GM12878 (cell line): ENCODE measurements around the gene OR2S2. TPM values are rescaled to one million over a fixed set of nuclear protein-coding genes. Genes with fewer than 3 reads are reported as not detected.

Source experiments
- ATAC-seq: fragments of 200-7000 bp; cut with Tn5 transposase; 3 replicates; pipeline ENCODE4 v1.9.1; 2020; ENCODE audit warnings: mild to moderate bottlenecking, moderate library complexity
- BruUV-seq: library from RNA; stranded (reverse); fragments of 400-500 nt; replicated peaks from 2 replicates; lab custom pipeline; 2021; lab: Mats Ljungman, UMichigan
- CTCF ChIA-PET: fragments of 300-600 bp; sonication (Branson Sonifier 250); formaldehyde crosslinking; extraction: SDS; loops from one replicate; lab custom pipeline; 2021; ENCODE audit warnings: inconsistent platforms; lab: Yijun Ruan, JAX
- POLR2A ChIA-PET: fragments of 350-600 bp; formaldehyde crosslinking; extraction: SDS; loops from one replicate; lab custom pipeline; 2021; ENCODE audit warnings: inconsistent platforms; lab: Charles Lee
- RAD21 ChIA-PET: fragments of 300-600 bp; sonication (Branson Sonifier 250); formaldehyde crosslinking; loops from one replicate; lab custom pipeline; 2023; ENCODE audit warnings: antibody characterized with exemption; ENCODE audit not compliant: unreplicated experiment; lab: Charles Lee
- SMC1A ChIA-PET: fragments of 300-600 bp; sonication (Branson Sonifier 250); formaldehyde crosslinking; loops from one replicate; lab custom pipeline; 2023; ENCODE audit not compliant: unreplicated experiment, uncharacterized antibody; lab: Charles Lee
- DNase-seq: peaks from one replicate; pipeline ENCODE4 v3.0.0-alpha.2; 2011; ENCODE audit warnings: low read depth, low spot score
- FAIRE-seq: peaks from 3 replicates; lab custom pipeline; 2011; peaks lifted over from hg19 to GRCh38; lab: Jason Lieb, UNC
- H2AFZ ChIP-seq: 2 replicates; pipeline ENCODE4 v1.6.0; 2011; ENCODE audit warnings: low read depth, low read length, control low read depth; ENCODE audit not compliant: control insufficient read depth
- H3K27ac ChIP-seq: 2 replicates; pipeline ENCODE4 v1.5.1; 2011; ENCODE audit warnings: control low read depth; ENCODE audit not compliant: control insufficient read depth, insufficient read depth
- H3K27me3 ChIP-seq, 2 experiments: replicated peaks in 1 of 2; 2 replicates each; pipeline versions ENCODE4 v1.6.0 to v1.6.1; 2011; ENCODE audit warnings: low read length in 1 of 2; ENCODE audit not compliant: control insufficient read depth in 2 of 2, insufficient read depth in 2 of 2
- H3K36me3 ChIP-seq, 2 experiments: 2 replicates each; pipeline ENCODE4 v1.5.1; 2011; ENCODE audit warnings: low read length in 1 of 2; ENCODE audit not compliant: control insufficient read depth in 2 of 2, insufficient read depth in 2 of 2
- H3K4me1 ChIP-seq: 2 replicates; pipeline ENCODE4 v1.6.1; 2011; ENCODE audit warnings: mild to moderate bottlenecking, low read length, moderate library complexity, mixed read lengths; ENCODE audit not compliant: control insufficient read depth, insufficient read depth
- H3K4me2 ChIP-seq: 2 replicates; pipeline ENCODE4 v1.6.0; 2011; ENCODE audit warnings: control low read depth; ENCODE audit not compliant: control insufficient read depth, insufficient read depth
- H3K4me3 ChIP-seq: fragments of 200-600 bp; sonication (generic); 2 replicates; pipeline ENCODE4 v1.5.1; 2016
- H3K79me2 ChIP-seq: 2 replicates; pipeline ENCODE4 v1.6.0; 2011; ENCODE audit warnings: low read length; ENCODE audit not compliant: control insufficient read depth, insufficient read depth
- H3K9ac ChIP-seq: 2 replicates; pipeline ENCODE4 v1.8.0; 2011; ENCODE audit warnings: low read length, control low read depth, mixed read lengths; ENCODE audit not compliant: control insufficient read depth, insufficient read depth
- H3K9me3 ChIP-seq: replicated peaks from 3 replicates; pipeline ENCODE4 v1.5.1; 2011; ENCODE audit warnings: mild to moderate bottlenecking, low read length; ENCODE audit not compliant: control insufficient read depth, insufficient read depth
- H4K20me1 ChIP-seq: 2 replicates; pipeline ENCODE4 v1.6.0; 2011; ENCODE audit not compliant: control insufficient read depth, insufficient read depth
- BACH1 ChIP-seq: fragments of 450-650 bp; IDR thresholded peaks from 2 replicates; pipeline ENCODE4 v1.6.1; 2017; ENCODE audit warnings: mild to moderate bottlenecking, borderline replicate concordance
- BHLHE40 ChIP-seq, 2 experiments: fragments of 450-650 bp in 1 of 2; IDR thresholded peaks; 2 replicates each; pipeline ENCODE4 v1.6.1; 2011 to 2017; ENCODE audit warnings: low read depth in 2 of 2, borderline replicate concordance in 1 of 2, improper control_type of control experiment in 1 of 2, low read length in 1 of 2, mild to moderate bottlenecking in 1 of 2
- BRCA1 ChIP-seq: IDR thresholded peaks from 2 replicates; pipeline ENCODE4 v1.6.1; 2011; ENCODE audit warnings: low read depth, low read length, improper control_type of control experiment
- ELK1 ChIP-seq: IDR thresholded peaks from 2 replicates; pipeline ENCODE4 v1.6.1; 2012; ENCODE audit warnings: low read depth, low read length, improper control_type of control experiment
- HDAC6 ChIP-seq: fragments of 200-600 bp; sonication (generic); IDR thresholded peaks from one replicate; pipeline ENCODE4 v1.8.0; 2017; ENCODE audit warnings: antibody characterized with exemption; ENCODE audit not compliant: unreplicated experiment
- IRF4 ChIP-seq: IDR thresholded peaks from 2 replicates; pipeline ENCODE4 v1.6.1; 2011; ENCODE audit warnings: low read depth, low read length
- KAT2A ChIP-seq: conservative IDR thresholded peaks from 2 replicates; pipeline ENCODE4 v1.6.1; 2011; ENCODE audit warnings: low read depth, low read length; ENCODE audit not compliant: control insufficient read depth
- POLR2AphosphoS2 ChIP-seq: IDR thresholded peaks from 2 replicates; pipeline ENCODE4 v1.6.1; 2011; ENCODE audit warnings: low read depth, mild to moderate bottlenecking, low read length, improper control_type of control experiment, moderate library complexity
- SREBF1 ChIP-seq: IDR thresholded peaks from 2 replicates; pipeline ENCODE4 v1.6.1; 2012; ENCODE audit warnings: mild to moderate bottlenecking, low read length
- STAT1 ChIP-seq: fragments of 450-650 bp; conservative IDR thresholded peaks from 2 replicates; pipeline ENCODE4 v1.6.1; 2014; ENCODE audit warnings: antibody characterized with exemption, mild to moderate bottlenecking
- USF2 ChIP-seq: IDR thresholded peaks from 2 replicates; pipeline ENCODE4 v1.6.1; 2011; ENCODE audit warnings: low read depth, low read length, improper control_type of control experiment, borderline replicate concordance
- WGBS: methylation state at CpG from one replicate; pipeline ENCODE4 v1.1.6; 2016; ENCODE audit warnings: low lambda C conversion rate; ENCODE audit not compliant: insufficient replicate concordance, insufficient coverage; ENCODE audit errors: missing lambda C conversion rate; 5-methylcytosine and 5-hydroxymethylcytosine counted together
- in situ Hi-C: fragments of 300-500 bp; cut with MboI; formaldehyde crosslinking; loops from 9 replicates; pipeline ENCODE4 v1.14.3; 2018; ENCODE audit warnings: mixed read lengths
- intact Hi-C: fragments of 100-400 bp; cut with micrococcal nuclease; formaldehyde crosslinking; loops from one replicate; pipeline ENCODE4 v1.14.2; 2022; ENCODE audit not compliant: unreplicated experiment
- polyA plus RNA-seq, 11 experiments: library from polyadenylated mRNA; depleted of rRNA in 4 of 11; unstranded in 6 of 11; stranded (reverse) in 5 of 11; fragments of >200 nt; fragmentation: Nextera tagmentation in 4 of 11; fragmentation: Illumina TruSeq in 1 of 11; extraction: Ambion mirVana in 4 of 11; extraction: Trizol in 1 of 11; gene quantifications; 1 replicate in 1 of 11; 2 replicates in 10 of 11; pipeline versions ENCODE4 v1.2.1 to v1.2.3, GENCODE V29; 2011 to 2016; ENCODE audit warnings: inconsistent platforms in 2 of 11, missing spikeins in 2 of 11, low read depth in 1 of 11
- total RNA-seq, 4 experiments: library from RNA; depleted of rRNA in 3 of 4; stranded (reverse); fragments of >200 nt in 3 of 4; fragmentation: Illumina TruSeq in 1 of 4; extraction: Trizol in 1 of 4; gene quantifications; 2 replicates each; pipeline versions ENCODE4 v1.2.1 to v1.2.3, GENCODE V29; 2013 to 2021
- TF ChIP-seq, protein P1 (sequence below): fragments of 450-650 bp; IDR thresholded peaks from 2 replicates; pipeline ENCODE4 v1.6.1; 2016; ENCODE audit warnings: mild to moderate bottlenecking
- TF ChIP-seq, protein P2 (sequence below): fragments of 450-650 bp; IDR thresholded peaks from 2 replicates; pipeline ENCODE4 v1.6.1; 2016; ENCODE audit warnings: mild to moderate bottlenecking
- TF ChIP-seq, protein P3 (sequence below), 3 experiments: IDR thresholded peaks in 2 of 3; conservative IDR thresholded peaks in 1 of 3; 2 replicates each; pipeline ENCODE4 v1.5.1; 2011; ENCODE audit warnings: low read depth in 3 of 3, low read length in 3 of 3, mild to moderate bottlenecking in 3 of 3, control low read depth in 2 of 3, moderate library complexity in 2 of 3, inconsistent platforms in 1 of 3, mixed read lengths in 1 of 3; ENCODE audit not compliant: control insufficient read depth in 2 of 3, insufficient read depth in 1 of 3; ENCODE audit errors: extremely low read depth in 1 of 3
- TF ChIP-seq, protein P4 (sequence below): IDR thresholded peaks from 2 replicates; pipeline ENCODE4 v1.6.1; 2011; ENCODE audit warnings: mild to moderate bottlenecking, low read depth, low read length, moderate library complexity; ENCODE audit not compliant: insufficient replicate concordance

Gene OR2S2
- total and polyA plus RNA-seq, 10 of the 15 experiments (the other 5 are each of a cell fraction or from before 2014, with no cell fraction given) = not detected

DNA sequence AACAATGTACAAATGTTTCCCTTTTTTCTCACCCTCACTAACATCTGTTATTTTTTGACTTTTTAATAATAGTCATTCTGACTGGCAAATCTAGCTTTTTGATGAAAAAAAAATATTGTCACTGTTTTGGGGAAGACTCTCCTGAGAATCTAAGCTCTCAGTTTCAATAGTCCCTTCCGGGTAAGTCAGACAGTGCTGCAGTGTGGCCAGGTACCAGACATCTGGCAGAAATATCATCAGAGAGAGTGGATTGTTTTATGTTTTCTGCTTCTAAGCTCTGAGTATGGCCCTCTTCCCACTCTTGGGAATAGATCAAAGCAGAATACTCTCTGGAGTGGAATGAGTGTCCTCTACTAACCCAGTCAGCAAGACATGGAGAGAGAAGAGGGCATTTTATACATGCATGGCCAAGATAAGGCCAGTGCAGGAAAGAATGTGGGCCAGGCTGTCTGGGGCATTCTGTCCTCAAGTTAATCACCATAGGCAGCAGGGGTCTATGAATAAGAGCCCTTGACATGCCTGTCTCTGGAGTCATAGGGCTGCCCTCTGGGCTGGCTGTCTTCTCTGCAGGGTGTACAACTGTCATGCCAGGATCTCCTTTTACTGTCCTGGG is 38.5 kb upstream of the OR2S2 start:
- DNase-seq (no peak), FAIRE-seq (no peak), ATAC-seq (no peak)
- Histone ChIP-seq H4K20me1 (no peaks in the 10 kb centered on the region), H3K4me2 (no peak overlapping the region), H2AFZ (no peak overlapping the region), H3K9ac (no peak overlapping the region), H3K27ac (no peak overlapping the region), H3K79me2 (no peaks in the 10 kb centered on the region), H3K27me3 (no peaks in the 10 kb centered on the region), H3K4me3 (no peak overlapping the region), H3K36me3 (no peaks in the 10 kb centered on the region), H3K4me1 (no peaks in the 10 kb centered on the region), H3K9me3 (no peaks in the 10 kb centered on the region)
- 47% methylated on average over 1 of the region's 1 CpG for WGBS
- CTCF ChIA-PET = interaction anchor here (1.4 kb wide), 1 partner anchor 11 kb away, joined by 5 read pairs; no protein-coding TSS in a partner anchor
- POLR2A ChIA-PET = no interaction called here
- RAD21 ChIA-PET = no interaction called here
- TF ChIP-seq, protein P1, sequence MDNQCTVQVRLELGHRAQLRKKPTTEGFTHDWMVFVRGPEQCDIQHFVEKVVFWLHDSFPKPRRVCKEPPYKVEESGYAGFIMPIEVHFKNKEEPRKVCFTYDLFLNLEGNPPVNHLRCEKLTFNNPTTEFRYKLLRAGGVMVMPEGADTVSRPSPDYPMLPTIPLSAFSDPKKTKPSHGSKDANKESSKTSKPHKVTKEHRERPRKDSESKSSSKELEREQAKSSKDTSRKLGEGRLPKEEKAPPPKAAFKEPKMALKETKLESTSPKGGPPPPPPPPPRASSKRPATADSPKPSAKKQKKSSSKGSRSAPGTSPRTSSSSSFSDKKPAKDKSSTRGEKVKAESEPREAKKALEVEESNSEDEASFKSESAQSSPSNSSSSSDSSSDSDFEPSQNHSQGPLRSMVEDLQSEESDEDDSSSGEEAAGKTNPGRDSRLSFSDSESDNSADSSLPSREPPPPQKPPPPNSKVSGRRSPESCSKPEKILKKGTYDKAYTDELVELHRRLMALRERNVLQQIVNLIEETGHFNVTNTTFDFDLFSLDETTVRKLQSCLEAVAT = no peak
- TF ChIP-seq USF2 (no peak), SREBF1 (no peak), HDAC6 (no peak), BRCA1 (no peak), IRF4 (no peak), BHLHE40 (IDR thresholded peaks at IDR 0.05; ENCODE audit: borderline replicate concordance in 1 of 2, low read depth in 2 of 2, low read length in 1 of 2) (no peak), ELK1 (no peak), BACH1 (no peak), STAT1 (no peak), KAT2A (no peak), POLR2AphosphoS2 (no peak)
- TF ChIP-seq, protein P2, sequence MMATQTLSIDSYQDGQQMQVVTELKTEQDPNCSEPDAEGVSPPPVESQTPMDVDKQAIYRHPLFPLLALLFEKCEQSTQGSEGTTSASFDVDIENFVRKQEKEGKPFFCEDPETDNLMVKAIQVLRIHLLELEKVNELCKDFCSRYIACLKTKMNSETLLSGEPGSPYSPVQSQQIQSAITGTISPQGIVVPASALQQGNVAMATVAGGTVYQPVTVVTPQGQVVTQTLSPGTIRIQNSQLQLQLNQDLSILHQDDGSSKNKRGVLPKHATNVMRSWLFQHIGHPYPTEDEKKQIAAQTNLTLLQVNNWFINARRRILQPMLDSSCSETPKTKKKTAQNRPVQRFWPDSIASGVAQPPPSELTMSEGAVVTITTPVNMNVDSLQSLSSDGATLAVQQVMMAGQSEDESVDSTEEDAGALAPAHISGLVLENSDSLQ = no peak
- TF ChIP-seq, protein P3, sequence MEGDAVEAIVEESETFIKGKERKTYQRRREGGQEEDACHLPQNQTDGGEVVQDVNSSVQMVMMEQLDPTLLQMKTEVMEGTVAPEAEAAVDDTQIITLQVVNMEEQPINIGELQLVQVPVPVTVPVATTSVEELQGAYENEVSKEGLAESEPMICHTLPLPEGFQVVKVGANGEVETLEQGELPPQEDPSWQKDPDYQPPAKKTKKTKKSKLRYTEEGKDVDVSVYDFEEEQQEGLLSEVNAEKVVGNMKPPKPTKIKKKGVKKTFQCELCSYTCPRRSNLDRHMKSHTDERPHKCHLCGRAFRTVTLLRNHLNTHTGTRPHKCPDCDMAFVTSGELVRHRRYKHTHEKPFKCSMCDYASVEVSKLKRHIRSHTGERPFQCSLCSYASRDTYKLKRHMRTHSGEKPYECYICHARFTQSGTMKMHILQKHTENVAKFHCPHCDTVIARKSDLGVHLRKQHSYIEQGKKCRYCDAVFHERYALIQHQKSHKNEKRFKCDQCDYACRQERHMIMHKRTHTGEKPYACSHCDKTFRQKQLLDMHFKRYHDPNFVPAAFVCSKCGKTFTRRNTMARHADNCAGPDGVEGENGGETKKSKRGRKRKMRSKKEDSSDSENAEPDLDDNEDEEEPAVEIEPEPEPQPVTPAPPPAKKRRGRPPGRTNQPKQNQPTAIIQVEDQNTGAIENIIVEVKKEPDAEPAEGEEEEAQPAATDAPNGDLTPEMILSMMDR (IDR thresholded peaks at IDR 0.05 in 2 of 3, conservative IDR thresholded peaks at IDR 0.05 in 1 of 3; ENCODE audit: control insufficient read depth in 2 of 3, extremely low read depth in 1 of 3, insufficient read depth in 1 of 3, low read depth in 3 of 3, low read length in 3 of 3) = no peak
- TF ChIP-seq, protein P4, sequence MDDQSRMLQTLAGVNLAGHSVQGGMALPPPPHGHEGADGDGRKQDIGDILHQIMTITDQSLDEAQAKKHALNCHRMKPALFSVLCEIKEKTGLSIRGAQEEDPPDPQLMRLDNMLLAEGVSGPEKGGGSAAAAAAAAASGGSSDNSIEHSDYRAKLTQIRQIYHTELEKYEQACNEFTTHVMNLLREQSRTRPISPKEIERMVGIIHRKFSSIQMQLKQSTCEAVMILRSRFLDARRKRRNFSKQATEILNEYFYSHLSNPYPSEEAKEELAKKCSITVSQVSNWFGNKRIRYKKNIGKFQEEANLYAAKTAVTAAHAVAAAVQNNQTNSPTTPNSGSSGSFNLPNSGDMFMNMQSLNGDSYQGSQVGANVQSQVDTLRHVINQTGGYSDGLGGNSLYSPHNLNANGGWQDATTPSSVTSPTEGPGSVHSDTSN = no peak
- no TSS peak for BruUV-seq
- SMC1A ChIA-PET = interaction anchor here (1.4 kb wide), 1 partner anchor 10 kb away, joined by 4 read pairs; no protein-coding TSS in a partner anchor
- intact Hi-C loops = no loop called here
- in situ Hi-C loops = no loop called here
